ENCODE results near the gene STAM2.
A peak's percentile ranks its signal among the peaks of the same experiment; 100 is the strongest.
"Not testable (repeated sequence)": the region's sequence is repeated elsewhere in the genome, so short reads cannot be mapped to it uniquely, and the experiment has no call there.

Gene STAM2

DNA sequence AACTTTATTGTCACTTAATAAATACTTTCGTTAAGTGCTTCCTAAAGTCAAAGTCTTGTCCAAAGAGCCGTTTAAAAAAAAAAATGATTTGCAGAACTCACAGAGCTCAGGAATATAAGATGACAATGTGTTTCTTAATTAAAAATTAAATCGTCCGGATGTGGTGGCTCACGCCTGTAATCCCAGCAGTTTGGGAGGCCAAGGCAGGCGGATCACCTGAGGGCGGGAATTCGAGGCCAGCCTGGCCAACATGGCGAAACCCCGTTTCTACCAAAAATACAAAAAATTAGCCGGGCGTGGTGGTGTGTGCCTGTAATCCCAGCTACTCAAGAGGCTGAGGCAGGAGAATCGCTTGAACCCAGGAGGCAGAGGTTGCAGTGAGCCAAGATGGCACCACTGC is 68.4 kb downstream of the STAM2 start:
- DNase-seq (ENCODE audit: low read depth in 2 of 2), result not testable (repeated sequence)

DNA sequence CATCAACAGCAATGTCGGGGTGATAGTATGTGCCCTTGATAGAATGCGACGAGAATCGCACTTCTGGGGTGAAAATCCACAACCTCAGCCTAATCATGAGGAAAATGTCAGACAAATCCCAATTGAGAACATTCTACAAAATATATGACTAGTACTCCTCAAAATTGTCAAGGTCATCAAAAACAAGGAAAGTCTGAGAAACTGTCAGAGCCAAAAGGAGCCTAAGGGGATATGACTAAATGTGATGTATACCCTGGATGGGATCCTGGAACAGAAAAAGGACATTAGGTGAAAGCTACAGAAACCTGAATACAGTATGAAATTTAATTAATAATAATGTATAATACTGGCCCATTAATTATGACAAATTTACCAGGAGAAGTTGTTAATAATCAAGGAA is 69.1 kb downstream of the STAM2 start:
- no peak for DNase-seq (ENCODE audit: low read depth in 2 of 2)

DNA sequence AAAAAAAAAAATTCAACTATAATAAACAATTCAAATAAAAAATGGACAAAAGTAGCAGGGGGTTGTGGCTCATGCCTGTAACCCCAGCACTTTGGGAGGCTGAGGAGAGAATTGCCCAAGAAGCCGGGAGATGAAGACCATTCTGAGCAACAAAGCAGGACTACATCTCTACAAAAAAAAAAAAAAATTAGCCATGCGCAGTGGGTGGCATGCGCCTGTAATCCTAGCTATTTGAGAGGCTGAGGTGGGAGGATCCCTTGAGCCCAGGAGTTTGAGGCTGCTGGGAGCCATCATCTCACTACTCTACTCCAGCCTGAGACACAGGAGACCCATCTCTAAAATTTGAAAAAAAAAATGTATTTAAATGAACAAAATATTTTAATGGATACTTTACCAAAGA is 72.3 kb downstream of the STAM2 start:
- DNase-seq (ENCODE audit: low read depth in 2 of 2), result no peak

DNA sequence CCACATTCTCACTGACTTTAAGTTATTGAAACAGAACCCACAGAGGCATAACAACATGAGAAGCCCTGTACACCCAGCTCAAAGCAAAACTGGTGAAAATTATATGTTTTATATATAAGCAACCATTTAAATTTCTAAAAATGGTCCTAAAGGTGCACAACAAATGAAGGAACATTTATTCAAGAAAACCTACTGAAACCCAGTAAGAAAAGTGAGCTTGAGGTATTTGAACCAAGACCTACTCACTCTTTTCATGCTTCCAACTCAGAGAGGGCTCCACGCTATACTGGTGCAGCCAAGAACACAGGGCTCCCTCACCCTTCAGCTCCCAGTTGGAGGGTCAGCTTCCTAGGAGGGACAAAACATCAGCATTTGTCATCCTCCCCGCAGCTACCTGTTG is 74.6 kb downstream of the STAM2 start:
- no peak for DNase-seq (ENCODE audit: low read depth in 2 of 2)

DNA sequence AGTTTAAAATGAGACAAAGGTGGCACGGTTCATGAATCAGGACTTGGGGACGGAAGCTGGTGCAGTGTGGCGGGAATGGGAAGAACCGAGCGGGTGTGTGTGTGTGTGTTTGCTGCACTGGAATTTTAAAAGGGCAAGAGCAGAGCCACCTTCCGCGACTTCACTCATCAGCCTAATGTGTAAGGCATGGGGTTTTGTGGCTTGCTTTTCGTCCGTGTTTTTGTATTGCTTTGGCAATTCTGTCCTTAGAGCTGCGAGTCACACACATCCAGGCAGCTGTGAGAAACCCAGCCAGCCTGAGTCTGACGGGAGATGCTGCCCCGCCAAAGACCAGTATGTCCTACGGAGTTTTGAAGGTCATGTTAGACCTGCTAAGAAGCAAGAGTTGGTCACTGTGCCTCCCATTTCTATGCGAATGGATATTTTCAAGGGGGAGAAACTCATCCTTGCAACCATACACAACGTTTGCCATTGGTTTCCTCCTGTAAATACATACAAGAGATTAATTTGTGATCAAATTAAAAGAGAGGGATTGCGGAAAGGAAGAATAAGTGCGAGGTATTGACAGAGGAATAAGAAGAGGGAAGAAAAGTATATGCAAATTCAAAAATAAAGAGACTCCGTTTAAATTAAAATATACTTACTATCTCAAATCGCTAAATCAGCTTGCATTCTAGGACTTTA is 76.1 kb downstream of the STAM2 start:
- DNase-seq (ENCODE audit: low read depth in 2 of 2), result no peak

DNA sequence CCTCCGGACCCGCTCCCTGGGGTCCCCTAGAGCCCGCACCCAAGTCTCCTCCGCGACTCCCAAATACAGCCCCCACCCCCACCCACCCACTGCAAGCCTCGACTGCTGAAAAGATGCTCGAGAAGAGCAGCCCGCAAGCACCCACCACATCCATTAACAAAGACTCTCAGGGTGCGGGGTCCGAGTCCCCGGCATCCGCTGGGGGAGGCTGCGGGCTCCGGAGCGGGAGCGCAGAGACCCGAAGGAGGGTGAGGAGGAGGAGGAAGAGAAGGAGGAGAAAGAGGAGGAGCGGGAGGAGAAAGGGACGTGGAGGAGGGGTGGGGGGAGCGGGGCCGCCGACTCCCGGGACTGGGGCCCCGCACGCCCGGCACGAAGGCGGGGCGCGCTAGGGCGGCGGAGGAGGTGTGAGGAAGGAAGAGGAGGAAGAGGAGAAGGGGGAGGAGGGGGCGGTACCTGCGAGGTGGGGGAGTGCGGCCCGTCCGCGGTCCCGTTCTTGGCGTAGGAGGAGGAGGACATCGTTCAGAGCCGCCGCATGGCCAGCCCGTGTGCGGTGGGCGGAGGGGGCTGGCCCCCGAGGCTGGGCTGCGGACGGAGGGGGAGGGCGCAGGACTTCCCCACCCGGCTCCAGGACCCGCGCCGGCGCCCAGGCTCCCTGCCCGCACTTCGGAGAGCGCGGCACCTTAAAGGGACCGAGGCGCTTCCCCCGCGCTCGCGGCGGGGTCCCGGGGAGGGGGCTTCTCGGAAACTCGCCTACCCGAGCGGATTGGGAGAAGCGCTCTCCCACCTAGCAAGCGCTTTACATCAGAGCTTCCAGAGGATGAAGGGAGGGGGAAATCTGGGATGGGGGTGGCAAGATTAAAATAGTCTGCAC is 76.8 kb downstream of the STAM2 start, which contains the start of gene CACNB4:
TSS of gene CACNB4 (minus strand) at position 549 of the 871 bp plus-strand sequence.
- DNase-seq (ENCODE audit: low read depth in 2 of 2), result no peak

DNA sequence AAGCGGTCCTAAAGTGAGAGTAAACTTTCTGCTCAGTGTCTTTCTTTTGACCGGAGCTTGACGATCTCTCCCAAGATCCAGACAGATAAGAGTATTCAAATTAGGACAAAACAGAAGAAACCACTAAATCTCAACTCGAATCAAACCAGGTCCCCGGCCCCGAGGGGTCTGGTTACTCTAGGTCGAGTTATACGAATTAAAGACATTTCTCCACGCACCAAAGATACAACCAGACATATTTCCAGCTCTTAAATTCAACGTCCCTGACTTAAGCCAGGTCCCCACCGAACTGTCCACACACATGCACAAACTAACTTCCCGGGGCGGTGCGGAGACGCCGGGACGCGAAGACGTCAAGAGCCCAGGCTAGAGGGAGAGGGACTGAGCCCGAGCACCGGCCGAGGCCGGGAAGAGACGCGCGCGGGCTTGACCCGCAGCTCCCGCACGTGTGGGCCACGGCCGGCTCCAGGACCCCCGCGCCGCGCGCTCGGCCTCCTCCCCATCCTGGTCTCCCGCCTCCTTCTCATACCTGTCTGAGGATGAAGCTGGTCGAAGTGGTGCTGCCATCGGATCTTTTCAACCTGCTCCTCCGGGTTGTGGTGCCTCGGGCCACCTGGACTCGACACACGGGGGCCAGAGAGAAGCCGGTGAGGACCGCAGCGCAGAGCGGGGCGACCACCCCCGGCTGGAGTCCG is 77.6 kb downstream of the STAM2 start:
- DNase-seq (ENCODE audit: low read depth in 2 of 2), result no peak

DNA sequence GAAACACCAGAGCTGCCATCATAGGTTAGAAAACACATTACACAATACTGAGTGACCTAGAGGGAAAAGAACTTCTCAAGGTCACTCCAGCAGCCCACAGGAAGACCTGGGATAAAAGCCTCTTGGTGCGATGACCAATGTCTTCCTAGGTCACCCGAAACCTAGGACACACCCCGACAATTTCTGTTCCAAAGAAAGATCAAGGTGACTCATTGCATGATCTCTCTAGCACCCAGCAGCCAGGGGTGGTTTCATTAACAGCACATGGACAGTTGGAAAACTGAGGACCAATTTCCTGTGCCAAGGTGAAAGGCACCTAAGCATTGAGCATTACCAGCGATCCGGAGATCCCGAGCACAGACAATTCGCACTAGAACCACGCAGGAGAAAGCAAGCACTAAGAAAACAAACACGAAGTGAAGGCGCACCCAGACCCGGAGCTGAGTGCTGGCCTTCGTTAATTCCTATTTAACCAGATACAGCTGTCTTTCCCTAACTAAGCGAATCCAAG is 78.2 kb downstream of the STAM2 start:
- peak; percentile 7 to 13 for DNase-seq (ENCODE audit: low read depth in 2 of 2)

DNA sequence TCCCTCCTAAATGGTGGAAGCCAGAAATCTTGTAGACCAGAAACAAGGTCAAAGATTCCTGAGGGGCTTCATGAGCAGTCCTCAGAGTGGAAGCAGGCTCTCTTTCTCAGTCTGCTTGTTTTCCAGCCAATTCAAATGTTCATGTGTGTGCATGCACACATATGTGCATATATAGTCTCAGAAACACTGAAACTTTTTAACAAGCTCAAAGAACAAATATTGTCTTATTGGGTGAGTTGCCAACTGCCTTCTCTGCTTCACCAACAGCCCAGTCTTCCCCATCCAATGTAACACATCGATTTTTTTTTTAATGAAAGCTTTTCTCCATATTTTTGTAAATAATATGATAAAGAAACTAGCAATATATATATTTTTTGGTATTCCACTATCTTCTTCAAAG is 80.4 kb downstream of the STAM2 start:
- no peak for DNase-seq (ENCODE audit: low read depth in 2 of 2)

DNA sequence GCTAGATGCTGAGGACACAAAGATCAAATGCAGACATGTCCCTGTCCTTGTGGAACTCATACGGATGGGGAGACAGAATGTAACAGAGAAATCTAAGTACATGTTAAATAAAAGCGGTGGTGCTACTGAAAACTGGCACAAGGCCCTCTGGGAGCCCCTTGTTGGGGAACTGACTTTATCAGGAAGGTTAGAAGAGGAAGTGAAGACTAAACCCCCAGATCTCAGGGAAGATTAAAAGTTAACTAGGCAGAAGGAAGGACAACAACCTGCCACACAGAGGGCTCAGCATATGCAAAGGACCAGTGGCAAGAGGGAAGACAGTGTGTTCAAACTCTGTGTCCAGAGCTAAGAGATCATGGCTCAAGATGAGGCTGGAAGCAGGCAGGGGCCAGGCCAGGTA is 81.5 kb downstream of the STAM2 start:
- no peak for DNase-seq (ENCODE audit: low read depth in 2 of 2)

DNA sequence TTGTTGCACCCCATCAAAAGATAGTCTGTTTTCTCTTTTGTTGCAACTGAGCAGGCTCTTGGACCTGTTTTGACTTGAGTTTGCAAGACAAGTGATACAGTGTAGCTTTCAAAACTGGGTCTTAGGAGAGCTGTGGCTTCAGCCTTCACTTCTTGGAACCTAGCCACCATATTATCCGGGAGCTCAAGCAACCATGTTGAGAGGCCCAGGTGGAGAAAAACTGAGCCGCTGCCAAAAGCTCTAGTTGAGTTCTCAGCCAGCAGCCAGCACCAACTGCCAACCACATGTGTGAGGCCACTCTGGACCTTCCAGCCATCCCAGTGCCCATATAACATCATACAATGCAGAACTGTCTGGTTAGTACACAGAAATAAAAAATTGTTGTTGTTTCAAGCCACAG is 82.1 kb downstream of the STAM2 start:
- DNase-seq (ENCODE audit: low read depth in 2 of 2), result no peak

DNA sequence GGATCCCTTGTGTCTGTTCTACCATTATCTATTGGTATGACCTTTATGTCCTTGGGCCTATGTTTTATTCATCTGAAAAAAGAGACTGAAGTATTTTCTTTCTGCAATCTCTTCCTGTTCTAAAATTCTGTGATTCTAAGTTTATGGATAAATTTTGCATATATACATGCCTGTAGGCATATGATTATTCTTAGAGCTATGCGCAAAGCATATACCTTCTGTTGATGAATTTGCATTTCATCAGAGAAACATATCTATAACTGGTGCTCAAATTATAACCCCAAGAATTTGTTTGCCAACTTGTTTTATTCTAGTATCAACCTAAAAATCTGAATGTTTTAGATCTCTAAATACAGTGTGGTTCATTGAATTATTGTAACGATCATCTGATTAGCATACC is 83.5 kb downstream of the STAM2 start:
- no peak for DNase-seq (ENCODE audit: low read depth in 2 of 2)

DNA sequence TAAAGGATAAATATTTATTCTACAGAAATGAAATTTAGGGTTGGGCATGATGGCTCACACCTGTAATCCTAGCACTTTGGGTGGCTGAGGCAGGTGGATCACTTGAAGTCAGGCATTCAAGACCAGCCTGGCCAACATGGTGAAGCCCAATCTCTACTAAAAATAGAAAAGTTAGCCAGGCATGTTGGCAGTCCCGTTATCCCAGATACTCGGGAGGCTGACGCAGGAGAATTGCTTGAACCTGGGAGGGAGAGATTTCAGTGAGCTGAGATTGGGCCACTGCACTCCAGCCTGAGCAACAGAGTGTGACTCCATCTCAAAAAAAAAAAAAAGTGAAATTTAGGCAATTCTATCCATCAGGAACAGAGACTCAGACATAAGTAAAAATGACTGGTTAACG is 84.8 kb downstream of the STAM2 start:
- not testable (repeated sequence) for DNase-seq (ENCODE audit: low read depth in 2 of 2)

DNA sequence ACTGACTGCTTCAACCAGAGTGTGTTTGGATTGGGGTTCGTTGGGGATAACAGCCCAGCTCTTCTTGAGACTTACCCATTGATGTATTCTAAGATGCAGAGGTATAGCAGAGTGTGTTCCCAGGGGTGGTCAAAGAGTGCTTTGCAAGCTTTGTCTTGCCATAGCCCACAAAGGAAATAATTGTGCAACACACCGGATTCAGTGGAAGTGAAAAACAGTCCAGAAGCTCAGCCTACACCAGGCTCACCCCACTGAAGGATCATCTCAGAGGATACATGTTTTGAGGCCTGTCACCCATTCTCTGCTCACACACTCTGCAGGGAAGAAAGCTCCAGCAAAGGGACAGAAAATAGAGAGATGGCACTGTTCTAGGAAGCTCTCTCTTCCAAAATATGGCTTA is 86.3 kb downstream of the STAM2 start:
- no peak for DNase-seq (ENCODE audit: low read depth in 2 of 2)

DNA sequence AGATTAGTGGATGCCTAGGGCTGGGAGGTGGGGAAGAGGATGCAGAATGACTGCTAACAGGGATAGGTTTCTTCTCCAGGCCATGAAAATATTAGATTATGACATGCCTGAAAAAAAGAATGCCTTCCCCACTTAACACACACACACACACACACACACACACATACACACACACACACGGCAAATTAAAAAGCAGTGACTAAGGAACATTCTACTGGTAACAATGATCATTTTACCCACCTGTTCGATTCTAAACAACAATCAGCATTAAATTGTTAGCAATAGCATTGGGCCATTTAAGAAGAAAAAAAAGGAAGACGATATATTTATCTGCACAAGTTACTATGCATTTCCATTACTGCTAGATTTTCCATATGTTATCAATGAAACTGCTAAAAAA is 87.6 kb downstream of the STAM2 start:
- no peak for DNase-seq (ENCODE audit: low read depth in 2 of 2)

DNA sequence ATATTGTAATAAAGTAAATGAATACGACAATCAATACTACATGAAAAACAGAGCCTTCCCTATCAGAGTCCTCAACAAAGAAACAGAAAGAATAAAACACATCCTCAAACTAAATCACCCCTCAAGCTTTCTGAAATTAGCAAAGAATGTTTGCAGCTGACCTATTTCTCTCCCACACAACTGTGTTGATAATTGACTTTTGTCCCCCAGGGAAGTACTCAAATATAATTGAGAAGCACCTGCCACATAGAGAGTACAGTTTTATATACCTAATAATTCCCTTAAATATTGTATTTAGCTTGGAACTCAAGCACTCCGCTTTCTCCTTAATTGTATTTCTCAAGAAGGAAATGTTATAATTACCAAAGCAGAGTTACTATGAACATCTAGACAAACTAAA is 89.3 kb downstream of the STAM2 start:
- DNase-seq (ENCODE audit: low read depth in 2 of 2), result no peak

DNA sequence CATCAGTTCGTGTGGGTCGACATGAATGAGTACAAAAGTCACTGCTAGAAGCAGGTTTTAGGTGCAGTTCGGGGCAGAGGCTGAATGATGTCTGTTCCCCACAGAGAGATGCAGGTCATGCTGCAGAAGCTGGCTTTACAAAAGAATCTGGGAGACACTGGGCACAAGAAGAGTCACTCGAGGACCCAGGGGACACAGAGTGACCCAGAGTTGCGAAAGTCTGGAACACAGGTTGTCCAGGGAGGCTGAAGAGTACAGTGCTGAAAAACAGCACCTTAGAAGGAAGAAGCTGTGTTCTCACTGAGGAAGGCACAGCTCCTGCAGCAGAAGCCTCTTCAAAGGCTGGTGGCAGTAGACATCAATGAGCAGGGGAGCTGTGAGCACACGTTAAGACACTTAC is 91.5 kb downstream of the STAM2 start:
- DNase-seq (ENCODE audit: low read depth in 2 of 2), result no peak

DNA sequence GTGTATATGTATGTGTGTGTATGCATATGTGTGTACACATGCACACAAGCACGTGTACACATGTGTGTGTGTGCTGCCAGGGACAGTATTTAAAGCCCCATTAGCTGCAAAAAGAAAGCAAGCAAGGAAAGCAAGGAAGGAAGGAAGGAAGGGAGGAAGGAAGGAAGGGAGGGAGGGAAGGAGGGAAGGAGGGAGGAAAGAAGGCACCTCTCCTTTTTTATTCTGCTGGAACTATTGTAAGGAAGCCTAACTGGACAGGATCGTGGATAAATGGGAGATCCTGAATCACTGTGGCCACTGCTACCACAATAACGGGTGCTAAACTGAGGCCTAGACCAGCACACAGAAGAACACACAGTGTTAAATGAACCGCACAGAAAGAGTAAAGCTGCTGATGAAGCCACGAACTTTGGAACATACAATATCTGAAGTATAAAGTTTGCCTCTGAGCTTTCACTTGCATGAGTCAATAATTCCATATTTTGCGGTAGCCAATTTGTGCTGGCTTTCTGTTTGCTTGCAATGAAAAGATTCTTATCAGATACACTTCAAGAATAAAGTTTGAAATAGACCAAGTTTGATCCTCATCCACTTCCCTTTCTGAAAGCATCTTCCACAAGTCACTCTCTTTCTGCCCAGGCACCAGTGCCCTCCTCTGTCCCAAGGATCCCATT is 92.2 kb downstream of the STAM2 start:
- DNase-seq (ENCODE audit: low read depth in 2 of 2), result no peak

DNA sequence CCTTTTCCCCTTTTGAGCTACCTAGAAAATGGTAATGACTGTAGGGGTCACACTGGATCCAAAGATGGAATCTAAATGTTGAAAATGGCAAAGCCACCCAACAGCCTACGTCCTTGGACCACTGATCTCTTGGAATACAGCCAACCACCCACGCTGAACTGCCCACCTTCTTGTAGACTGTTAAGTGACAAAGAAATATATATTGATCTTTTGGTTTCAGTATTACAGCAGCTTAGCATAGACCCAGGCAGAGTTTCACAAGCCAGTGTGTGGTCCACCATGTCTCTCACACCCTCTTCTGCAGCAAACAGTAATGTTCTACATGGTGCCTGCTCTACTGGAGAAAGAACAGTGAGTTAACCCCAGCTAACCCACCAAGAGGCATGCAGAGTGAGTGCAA is 96.9 kb downstream of the STAM2 start:
- DNase-seq (ENCODE audit: low read depth in 2 of 2), result no peak

DNA sequence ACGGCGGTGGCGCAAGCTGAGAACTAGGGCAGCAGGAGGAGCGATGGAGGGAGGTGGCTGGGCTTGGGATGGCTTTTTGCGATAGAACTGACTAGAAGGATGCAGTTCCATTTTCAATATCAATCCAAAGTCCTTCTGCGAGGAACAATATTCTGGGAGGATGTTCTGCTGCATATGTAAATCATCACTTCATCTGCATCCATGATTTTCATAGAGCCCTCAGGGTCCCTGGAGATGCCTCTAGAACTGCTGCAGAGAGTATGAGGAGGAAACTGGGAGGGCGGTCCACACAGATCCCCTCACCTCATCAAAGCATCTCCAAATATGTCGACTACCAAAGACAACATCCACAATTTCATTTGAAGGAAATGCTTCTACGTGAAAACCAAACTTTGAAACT is 97.5 kb downstream of the STAM2 start:
- no peak for DNase-seq (ENCODE audit: low read depth in 2 of 2)

DNA sequence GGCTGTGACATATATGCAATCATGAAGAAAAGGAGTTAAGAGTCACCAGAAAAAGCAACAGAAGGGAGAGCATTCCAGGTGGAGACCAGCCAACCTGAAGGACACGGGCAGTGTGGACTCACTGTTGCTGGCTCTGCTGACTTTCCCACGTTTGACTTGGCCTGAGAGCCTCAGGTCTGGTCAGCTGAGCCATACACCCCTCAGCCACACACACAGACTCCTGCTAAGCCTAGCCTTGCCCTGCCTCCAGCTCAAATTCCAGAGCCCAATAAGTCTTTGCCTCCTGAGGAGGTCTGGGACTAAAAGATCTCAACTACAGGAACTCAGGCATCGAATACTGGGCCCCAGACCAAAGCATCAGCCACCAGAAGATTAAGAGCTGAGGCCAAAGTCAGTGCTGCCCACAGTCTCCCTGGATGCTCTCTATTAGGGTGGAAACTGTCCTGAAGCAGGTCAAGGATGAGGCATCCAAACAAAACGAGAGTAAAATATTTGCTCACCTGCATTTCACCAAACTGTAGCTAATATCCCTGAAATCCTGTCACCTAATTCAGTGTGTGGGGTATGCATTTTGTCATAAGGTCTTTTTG is 100.0 kb downstream of the STAM2 start:
- no peak for DNase-seq (ENCODE audit: low read depth in 2 of 2)

DNA sequence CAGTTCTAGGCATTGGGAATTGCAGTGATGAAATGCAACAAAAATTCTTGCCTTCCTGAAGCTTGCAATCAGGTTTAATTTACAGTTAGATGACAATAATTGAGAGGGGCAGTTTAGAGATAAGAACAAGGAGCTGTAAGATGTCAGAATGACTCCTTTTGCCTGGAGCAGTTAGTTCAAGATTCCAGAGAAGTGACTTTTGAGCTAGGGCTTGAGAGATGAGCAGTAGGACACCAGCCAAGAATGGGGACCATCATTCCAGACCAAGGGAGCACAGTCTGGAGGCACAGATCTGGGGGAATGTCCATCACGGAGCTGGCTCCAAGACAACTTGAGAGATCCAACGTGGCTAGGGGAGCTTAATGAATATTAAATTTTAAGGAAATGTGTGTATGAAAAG is 103.6 kb downstream of the STAM2 start:
- DNase-seq (ENCODE audit: low read depth in 2 of 2), result no peak
